GM12878 (cell line): ENCODE measurements around the gene PPP1R3E. TPM values are rescaled to one million over a fixed set of nuclear protein-coding genes. Genes with fewer than 3 reads are reported as not detected.
A peak's percentile ranks its signal among the peaks of the same experiment; 100 is the strongest.

Experiments used
- BCLAF1 ChIP-seq: fragments of 450-650 bp; IDR thresholded peaks from 2 replicates; pipeline ENCODE4 v1.6.1; 2017; ENCODE audit warnings: antibody characterized with exemption, mild to moderate bottlenecking, moderate library complexity
- CTCF ChIP-seq, 3 experiments: IDR thresholded peaks in 2 of 3; conservative IDR thresholded peaks in 1 of 3; 2 replicates each; pipeline ENCODE4 v1.5.1; 2011; ENCODE audit warnings: low read depth in 3 of 3, low read length in 3 of 3, mild to moderate bottlenecking in 3 of 3, control low read depth in 2 of 3, moderate library complexity in 2 of 3, inconsistent platforms in 1 of 3, mixed read lengths in 1 of 3; ENCODE audit not compliant: control insufficient read depth in 2 of 3, insufficient read depth in 1 of 3; ENCODE audit errors: extremely low read depth in 1 of 3
- IRF3 ChIP-seq: fragments of 450-650 bp; IDR thresholded peaks from 2 replicates; pipeline ENCODE4 v1.6.1; 2014; ENCODE audit warnings: mild to moderate bottlenecking
- IRF5 ChIP-seq: fragments of 450-650 bp; IDR thresholded peaks from 2 replicates; pipeline ENCODE4 v1.6.1; 2017; ENCODE audit warnings: borderline replicate concordance
- POLR2A ChIP-seq: IDR thresholded peaks from 2 replicates; pipeline ENCODE4 v1.6.1; 2011; ENCODE audit warnings: low read depth, mild to moderate bottlenecking, low read length
- SIN3A ChIP-seq: IDR thresholded peaks from 2 replicates; pipeline ENCODE4 v1.6.1; 2012; ENCODE audit warnings: low read depth, low read length, improper control_type of control experiment
- SMAD5 ChIP-seq: IDR thresholded peaks from 2 replicates; pipeline ENCODE4 v1.6.1; 2016; ENCODE audit warnings: antibody characterized with exemption, low read depth
- SUPT20H ChIP-seq: IDR thresholded peaks from 2 replicates; pipeline ENCODE4 v1.6.1; 2011; ENCODE audit warnings: low read depth, mild to moderate bottlenecking, low read length, moderate library complexity, borderline replicate concordance; ENCODE audit not compliant: control insufficient read depth
- TCF3 ChIP-seq: IDR thresholded peaks from 2 replicates; pipeline ENCODE4 v1.6.1; 2012; ENCODE audit warnings: low read depth, mild to moderate bottlenecking, low read length, borderline replicate concordance; ENCODE audit not compliant: insufficient read depth
- USF1 ChIP-seq: IDR thresholded peaks from 2 replicates; pipeline ENCODE4 v1.6.1; 2011; ENCODE audit warnings: borderline replicate concordance, low read depth, mild to moderate bottlenecking, moderate library complexity, mixed read lengths, low read length; ENCODE audit not compliant: insufficient read depth; ENCODE audit errors: extremely low read length
- ZBTB40 ChIP-seq: fragments of 450-650 bp; IDR thresholded peaks from 2 replicates; pipeline ENCODE4 v1.6.1; 2016; ENCODE audit warnings: mild to moderate bottlenecking, moderate library complexity, borderline replicate concordance
- ZNF274 ChIP-seq: IDR thresholded peaks from one replicate; pipeline ENCODE4 v1.8.0; 2011; ENCODE audit not compliant: insufficient read length, insufficient read depth
- ZNF622 ChIP-seq: fragments of 450-650 bp; IDR thresholded peaks from 2 replicates; pipeline ENCODE4 v1.6.1; 2017; ENCODE audit warnings: mild to moderate bottlenecking, inconsistent platforms
- ZZZ3 ChIP-seq: IDR thresholded peaks from 2 replicates; pipeline ENCODE4 v1.6.1; 2011; ENCODE audit warnings: low read depth; ENCODE audit not compliant: control insufficient read depth, insufficient read length
- polyA plus RNA-seq, 11 experiments: library from polyadenylated mRNA; depleted of rRNA in 4 of 11; unstranded in 6 of 11; stranded (reverse) in 5 of 11; fragments of >200 nt; fragmentation: Nextera tagmentation in 4 of 11; fragmentation: Illumina TruSeq in 1 of 11; extraction: Ambion mirVana in 4 of 11; extraction: Trizol in 1 of 11; gene quantifications; 1 replicate in 1 of 11; 2 replicates in 10 of 11; pipeline versions ENCODE4 v1.2.1 to v1.2.3, GENCODE V29; 2011 to 2016; ENCODE audit warnings: inconsistent platforms in 2 of 11, missing spikeins in 2 of 11, low read depth in 1 of 11
- total RNA-seq, 4 experiments: library from RNA; depleted of rRNA in 3 of 4; stranded (reverse); fragments of >200 nt in 3 of 4; fragmentation: Illumina TruSeq in 1 of 4; extraction: Trizol in 1 of 4; gene quantifications; 2 replicates each; pipeline versions ENCODE4 v1.2.1 to v1.2.3, GENCODE V29; 2013 to 2021

PPP1R3E gene
- total and polyA plus RNA-seq, 10 of the 15 experiments (the other 5 are each of a cell fraction or from before 2014, with no cell fraction given) = 4.6 to 26.4 (median 7.1) TPM

- TF ChIP-seq CTCF (IDR thresholded peaks at IDR 0.05 in 2 of 3, conservative IDR thresholded peaks at IDR 0.05 in 1 of 3; ENCODE audit: control insufficient read depth in 2 of 3, extremely low read depth in 1 of 3, insufficient read depth in 1 of 3, low read depth in 3 of 3, low read length in 3 of 3) = peak; percentile 72 to 88 (median 73)
- no peak for TF ChIP-seq ZNF274
- no peak for TF ChIP-seq ZNF622
- TF ChIP-seq USF1 = peak; percentile 73
- TF ChIP-seq BCLAF1 = no peak
- peak; percentile 78 for TF ChIP-seq POLR2A
- TF ChIP-seq IRF5 = no peak
- peak; percentile 58; the same call in 1 of the 2 replicates for TF ChIP-seq IRF3
- peak; percentile 27 for TF ChIP-seq SMAD5
- no peak for TF ChIP-seq ZZZ3
- 0 out of 2 replicates have a peak, but pooled peaks have one; percentile 29 for TF ChIP-seq TCF3
- no peak for TF ChIP-seq SUPT20H
- TF ChIP-seq SIN3A = peak; percentile 54
- TF ChIP-seq ZBTB40 = no peak
Observed at GRCh38 chr14:23301288-23301968, 1.2 kb downstream of the PPP1R3E start (continued).
